ENCODE data around the gene P2RX6. TPM values are rescaled to one million over a fixed set of nuclear protein-coding genes. Genes with fewer than 3 reads are reported as not detected.

The P2RX6 gene
- total and polyA plus RNA-seq, 2 donors (not counting 3 experiments of a cell fraction or from before 2014, with no cell fraction given): 0.06 TPM; not detected in 1

- no peak overlapping the region for H2AFZ ChIP-seq (ENCODE audit: low read depth, low read length)
- no peak overlapping the region for H3K4me2 ChIP-seq (ENCODE audit: insufficient read depth, low read length)
- no peaks in the 10 kb centered on the region for H3K9me1 ChIP-seq (replicated peaks; ENCODE audit: control insufficient read depth, extremely low read depth, insufficient read depth, low read length)
- ChIA-PET CTCF (interaction anchor here (2.3 kb wide), 1 partner anchor 11 kb away, joined by 5 read pairs; the partner anchor contains the start of gene LZTR1), POLR2A (no interaction called here)
- BruUV-seq (replicated peaks): no TSS peak
- H3K79me2 ChIP-seq (ENCODE audit: control insufficient read depth, insufficient read depth, low read length): no peaks in the 10 kb centered on the region
- H3K27ac ChIP-seq (ENCODE audit: insufficient read depth, low read depth, low read length): no peak overlapping the region
- H3K36me3 ChIP-seq (ENCODE audit: control insufficient read depth in 2 of 2, extremely low read depth in 1 of 2, insufficient read depth in 2 of 2, low read length in 2 of 2): peaks cover 5 to 36% of the 10 kb centered on the region in 2 experiments
- FAIRE-seq: no peak
- H4K20me1 ChIP-seq (replicated peaks; ENCODE audit: control insufficient read depth, extremely low read depth, insufficient read depth, low read length): no peaks in the 10 kb centered on the region
- H3K9me3 ChIP-seq (replicated peaks; ENCODE audit: control insufficient read depth, insufficient read depth, low read length): no peaks in the 10 kb centered on the region
- H3K9ac ChIP-seq (replicated peaks; ENCODE audit: extremely low read depth, insufficient read depth, low read length): no peak overlapping the region
- no peak overlapping the region for H3K4me3 ChIP-seq (replicated peaks in 1 of 3; ENCODE audit: insufficient read depth in 1 of 3, low read depth in 1 of 3, low read length in 3 of 3)
- intact Hi-C loops (cut with micrococcal nuclease): no loop called here
- DNase-seq (ENCODE audit: low read depth, low spot score): no peak
- H3K4me1 ChIP-seq (ENCODE audit: control insufficient read depth, extremely low read depth, insufficient read depth, low read length): no peaks in the 10 kb centered on the region
- H3K27me3 ChIP-seq (ENCODE audit: control insufficient read depth in 2 of 2, insufficient read depth in 2 of 2, low read length in 2 of 2): no peaks in the 10 kb centered on the region
- dilution Hi-C loops (cut with MboI; ENCODE audit: extremely low pct_ligation_motif_present, low sequenced_read_pairs): no loop called here
- TF ChIP-seq CTCF (IDR thresholded peaks at IDR 0.05; ENCODE audit: extremely low read depth in 1 of 2, insufficient read depth in 1 of 2, low read depth in 1 of 2, low read length in 2 of 2) (no peak), MYC (IDR thresholded peaks at IDR 0.05; ENCODE audit: low read depth, low read length) (no peak), FOS (IDR thresholded peaks at IDR 0.05; ENCODE audit: borderline replicate concordance, insufficient read depth, low read length) (no peak), POLR2AphosphoS5 (IDR thresholded peaks at IDR 0.05; ENCODE audit: insufficient read depth, low read depth, low read length) (no peak), POLR2A (IDR thresholded peaks at IDR 0.05; ENCODE audit: low read depth, low read length) (no peak), GATA2 (IDR thresholded peaks at IDR 0.05; ENCODE audit: insufficient read depth, insufficient read length, low read depth, low read length) (no peak), EZH2 (IDR thresholded peaks at IDR 0.05; ENCODE audit: borderline replicate concordance, low read depth, low read length, severe bottlenecking) (no peak), JUN (IDR thresholded peaks at IDR 0.05; ENCODE audit: borderline replicate concordance, insufficient read depth, insufficient read length, low read depth) (no peak), MAX (IDR thresholded peaks at IDR 0.05; ENCODE audit: insufficient read depth, insufficient read length) (no peak)
Observed at GRCh38 chr22:20993304-20994127, 21.4 kb upstream of the P2RX6 start.

Data from endothelial cell of umbilical vein (primary cell).